HepG2 (cell line): ENCODE results near the gene MYOM1. TPM values are rescaled to one million over a fixed set of nuclear protein-coding genes. Genes with fewer than 3 reads are reported as not detected.

Experiments used
- ATAC-seq: fragments of 200-7000 bp; cut with Tn5 transposase; 3 replicates; pipeline ENCODE4 v1.9.1; 2020; ENCODE audit warnings: mild to moderate bottlenecking, moderate library complexity
- BruUV-seq: library from RNA; stranded (reverse); fragments of 400-500 nt; replicated peaks from 2 replicates; lab custom pipeline; 2021; lab: Mats Ljungman, UMichigan
- CTCF ChIA-PET: fragments of 300-600 bp; formaldehyde crosslinking; extraction: SDS; loops from one replicate; lab custom pipeline; 2021; ENCODE audit warnings: low total read pairs, inconsistent platforms, low intra/inter-chr PET ratio; lab: Yijun Ruan, JAX
- POLR2A ChIA-PET: fragments of 350-600 bp; sonication (Branson Sonifier 250); formaldehyde crosslinking; loops from one replicate; lab custom pipeline; 2020; ENCODE audit warnings: antibody characterized with exemption, inconsistent platforms; lab: Yijun Ruan, JAX
- DNase-seq: peaks from one replicate; pipeline ENCODE4 v3.0.0-alpha.2; 2015; ENCODE audit warnings: low spot score
- FAIRE-seq: peaks from 3 replicates; lab custom pipeline; 2011; peaks lifted over from hg19 to GRCh38; lab: Jason Lieb, UNC
- H2AFZ ChIP-seq: one replicate; pipeline ENCODE4 v1.6.1; 2011; ENCODE audit warnings: low read length, inconsistent platforms
- H3K27ac ChIP-seq: fragments of 300-600 bp; 3 replicates; pipeline ENCODE4 v1.8.0; 2011; ENCODE audit warnings: mixed run types, mild to moderate bottlenecking, mixed read lengths, low read length, inconsistent platforms; ENCODE audit not compliant: insufficient read depth; ENCODE audit errors: extremely low read length
- H3K27me3 ChIP-seq, 2 experiments: fragments of 200-600 bp in 1 of 2; 2 replicates in 1 of 2; 3 replicates in 1 of 2; pipeline versions ENCODE4 v1.6.0 to v1.8.0; 2011; ENCODE audit warnings: low read length in 2 of 2, mild to moderate bottlenecking in 2 of 2, moderate library complexity in 2 of 2, inconsistent platforms in 1 of 2; ENCODE audit not compliant: insufficient read depth in 2 of 2, control insufficient read depth in 1 of 2
- H3K36me3 ChIP-seq, 2 experiments: fragments of 200-600 bp in 1 of 2; replicated peaks in 1 of 2; 2 replicates in 1 of 2; 3 replicates in 1 of 2; pipeline versions ENCODE4 v1.5.1 to v1.8.0; 2011; ENCODE audit warnings: low read length in 2 of 2, inconsistent platforms in 1 of 2; ENCODE audit not compliant: insufficient read depth in 2 of 2, control insufficient read depth in 1 of 2
- H3K4me1 ChIP-seq: 2 replicates; pipeline ENCODE4 v1.5.1; 2012; ENCODE audit warnings: low read length, inconsistent platforms; ENCODE audit not compliant: insufficient read depth
- H3K4me2 ChIP-seq: 2 replicates; pipeline ENCODE4 v1.6.0; 2011; ENCODE audit warnings: low read depth, low read length, inconsistent platforms
- H3K4me3 ChIP-seq, 3 experiments: fragments of 200-600 bp in 1 of 3; sonication (generic), shearing (Covaris generic) in 1 of 3; replicated peaks in 1 of 3; 2 replicates each; pipeline ENCODE4 v1.5.1; 2011 to 2016; ENCODE audit warnings: low read length in 3 of 3, inconsistent platforms in 2 of 3, low read depth in 2 of 3, mild to moderate bottlenecking in 2 of 3, control low read depth in 1 of 3, mixed read lengths in 1 of 3; ENCODE audit not compliant: insufficient read depth in 1 of 3
- H3K79me2 ChIP-seq: one replicate; pipeline ENCODE4 v1.6.1; 2011; ENCODE audit warnings: low read length, inconsistent platforms; ENCODE audit not compliant: insufficient read depth
- H3K9ac ChIP-seq: 2 replicates; pipeline ENCODE4 v1.6.0; 2011; ENCODE audit warnings: mild to moderate bottlenecking, low read depth, low read length, inconsistent platforms; ENCODE audit not compliant: insufficient read depth
- H3K9me3 ChIP-seq: 2 replicates; pipeline ENCODE4 v1.5.1; 2012; ENCODE audit warnings: mild to moderate bottlenecking, low read length
- H4K20me1 ChIP-seq: 2 replicates; pipeline ENCODE4 v1.6.0; 2011; ENCODE audit warnings: inconsistent platforms, mild to moderate bottlenecking, low read length, moderate library complexity; ENCODE audit not compliant: insufficient read depth
- CBX1 ChIP-seq: IDR thresholded peaks from one replicate; pipeline ENCODE4 v1.6.1; 2016; ENCODE audit warnings: antibody characterized with exemption, low read depth
- DPF2 ChIP-seq: sonication (generic); formaldehyde crosslinking; IDR thresholded peaks from 2 replicates; pipeline ENCODE4 v1.4.0; 2020; ENCODE audit warnings: mild to moderate bottlenecking, low read depth, missing genetic modification reagents, borderline replicate concordance
- GFI1 ChIP-seq: sonication (generic); formaldehyde crosslinking; IDR thresholded peaks from 2 replicates; pipeline ENCODE4 v1.5.0; 2020; ENCODE audit warnings: missing genetic modification reagents, mild to moderate bottlenecking, borderline replicate concordance
- GTF2F1 ChIP-seq: fragments of 150-350 bp; IDR thresholded peaks from 2 replicates; pipeline ENCODE4 v1.6.1; 2014; ENCODE audit warnings: low read length
- KLF15 ChIP-seq: sonication (generic); formaldehyde crosslinking; IDR thresholded peaks from 2 replicates; pipeline ENCODE4 v1.8.1; 2023; ENCODE audit warnings: borderline replicate concordance, mild to moderate bottlenecking, inconsistent platforms, missing genetic modification reagents, mixed read lengths
- MED8 ChIP-seq: sonication (generic); formaldehyde crosslinking; IDR thresholded peaks from 2 replicates; pipeline ENCODE4 v1.8.1; 2023; ENCODE audit warnings: mild to moderate bottlenecking, missing genetic modification reagents; ENCODE audit not compliant: insufficient replicate concordance
- PHF21A ChIP-seq: sonication (generic); formaldehyde crosslinking; IDR thresholded peaks from 2 replicates; pipeline ENCODE4 v1.5.0; 2020; ENCODE audit warnings: mild to moderate bottlenecking, missing genetic modification reagents
- PTBP1 ChIP-seq: fragments of 200-400 bp; formaldehyde crosslinking; IDR thresholded peaks from 2 replicates; pipeline ENCODE4 v1.6.1; 2018; ENCODE audit warnings: low read length, low read depth; ENCODE audit not compliant: poor library complexity, severe bottlenecking
- SALL1 ChIP-seq: sonication (generic); formaldehyde crosslinking; IDR thresholded peaks from 2 replicates; pipeline ENCODE4 v1.8.0; 2022; ENCODE audit warnings: mild to moderate bottlenecking, missing genetic modification reagents
- SMYD3 ChIP-seq: sonication (generic); formaldehyde crosslinking; IDR thresholded peaks from 2 replicates; pipeline ENCODE4 v1.8.1; 2023; ENCODE audit warnings: mild to moderate bottlenecking, missing genetic modification reagents
- THYN1 ChIP-seq: sonication (generic); formaldehyde crosslinking; IDR thresholded peaks from 2 replicates; pipeline ENCODE4 v1.8.1; 2023; ENCODE audit warnings: low read depth, mild to moderate bottlenecking, moderate library complexity, missing genetic modification reagents, borderline replicate concordance
- ZC3H13 ChIP-seq: sonication (generic); formaldehyde crosslinking; IDR thresholded peaks from 2 replicates; pipeline ENCODE4 v1.8.1; 2023; ENCODE audit warnings: mild to moderate bottlenecking, missing genetic modification reagents, moderate library complexity
- ZKSCAN8 ChIP-seq: IDR thresholded peaks from 2 replicates; pipeline ENCODE4 v1.6.1; 2016; ENCODE audit warnings: borderline replicate concordance, missing genetic modification reagents, missing compliant biosample characterization
- ZMYM3 ChIP-seq: sonication (generic); formaldehyde crosslinking; IDR thresholded peaks from 2 replicates; pipeline ENCODE4 v1.5.1; 2020; ENCODE audit warnings: mild to moderate bottlenecking, missing genetic modification reagents
- ZNF33B ChIP-seq: sonication (generic); formaldehyde crosslinking; IDR thresholded peaks from 2 replicates; pipeline ENCODE4 v1.5.1; 2020; ENCODE audit warnings: mild to moderate bottlenecking, missing genetic modification reagents
- ZNF777 ChIP-seq: sonication (generic); formaldehyde crosslinking; IDR thresholded peaks from 2 replicates; pipeline ENCODE4 v1.4.0; 2020; ENCODE audit warnings: missing genetic modification reagents
- WGBS: methylation state at CpG from one replicate; pipeline ENCODE4 v1.1.6; 2017; ENCODE audit warnings: low lambda C conversion rate; 5-methylcytosine and 5-hydroxymethylcytosine counted together
- in situ Hi-C: cut with HindIII; loops from 2 replicates; pipeline ENCODE4 v1.10.0; 2017; ENCODE audit warnings: low pct_unique_long_range_greater_than_20kb; ENCODE audit not compliant: extremely low pct_ligation_motif_present
- intact Hi-C: fragments of 100-400 bp; cut with micrococcal nuclease; formaldehyde crosslinking; loops from one replicate; pipeline ENCODE4 v1.10.0; 2022; ENCODE audit not compliant: unreplicated experiment
- polyA plus RNA-seq, 8 experiments: library from polyadenylated mRNA; depleted of rRNA in 3 of 8; stranded (reverse) in 7 of 8; unstranded in 1 of 8; fragments of >200 nt; fragmentation: Illumina TruSeq in 4 of 8; extraction: Trizol in 4 of 8; gene quantifications; 2 replicates each; pipeline versions ENCODE4 v1.2.1 to v1.2.3, GENCODE V29; 2011 to 2016; ENCODE audit warnings: low read depth in 4 of 8, missing spikeins in 1 of 8, mixed read lengths in 1 of 8; ENCODE audit not compliant: insufficient read depth in 1 of 8
- total RNA-seq, 5 experiments: library from RNA; depleted of rRNA; stranded (reverse); fragments of >200 nt; fragmentation: Illumina TruSeq; extraction: Trizol; gene quantifications; 2 replicates each; pipeline ENCODE4 v1.2.3, GENCODE V29; 2016; ENCODE audit warnings: low read depth in 1 of 5
- TF ChIP-seq, protein P1 (sequence below): IDR thresholded peaks from 2 replicates; pipeline ENCODE4 v1.6.1; 2012; ENCODE audit warnings: low read length, improper control_type of control experiment
- TF ChIP-seq, protein P2 (sequence below): IDR thresholded peaks from 2 replicates; pipeline ENCODE4 v1.6.1; 2018; ENCODE audit warnings: missing genetic modification reagents, mild to moderate bottlenecking, missing compliant biosample characterization
- TF ChIP-seq, protein P3 (sequence below): sonication (generic); formaldehyde crosslinking; IDR thresholded peaks from 2 replicates; pipeline ENCODE4 v1.4.0; 2020; ENCODE audit warnings: mild to moderate bottlenecking, missing genetic modification reagents, borderline replicate concordance

The MYOM1 gene
- total and polyA plus RNA-seq, 2 of the 13 experiments (the other 11 are each of a cell fraction or from before 2014, with no cell fraction given), result 0.46 to 0.98 TPM

DNA sequence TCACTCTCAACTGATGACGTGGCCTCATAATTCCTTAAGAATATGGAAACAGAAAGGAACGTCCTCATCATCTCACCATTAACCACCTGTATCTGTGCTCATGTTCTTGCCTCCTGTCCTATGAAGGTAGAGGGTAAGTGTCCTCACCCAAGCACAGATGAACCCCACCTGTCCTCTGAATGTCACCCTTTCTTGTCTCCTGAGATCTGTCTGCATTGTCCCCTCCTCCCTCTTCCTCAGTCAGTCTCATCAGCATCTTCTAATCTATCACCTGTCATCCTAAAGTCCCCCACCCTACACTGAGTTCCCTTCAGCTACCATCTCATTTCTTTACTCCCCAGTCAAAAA lies 167.4 kb downstream of the MYOM1 start:
- FAIRE-seq, result no peak
- Histone ChIP-seq H3K27ac (peak overlapping the region; percentile 91), H3K36me3 (no peaks in the 10 kb centered on the region), H3K9ac (peak overlapping the region; percentile 65), H3K27me3 (no peaks in the 10 kb centered on the region), H4K20me1 (no peaks in the 10 kb centered on the region), H3K79me2 (no peaks in the 10 kb centered on the region), H3K4me2 (peak overlapping the region; percentile 75), H3K4me3 (peak overlapping the region in 1 of 3 experiments; percentile 31; a peak in 2 of 6 replicates), H3K4me1 (peaks cover 92% of the 10 kb centered on the region), H2AFZ (no peak overlapping the region), H3K9me3 (no peaks in the 10 kb centered on the region)
- in situ Hi-C loops, result loop anchor here (25.0 kb wide), 1 partner anchor 410 kb away; the partner anchor contains the start of gene TGIF1
- no peak for DNase-seq
- ChIA-PET CTCF (no interaction called here), POLR2A (interaction anchor here (0.9 kb wide), 1 partner anchor 9 kb away, joined by 3 read pairs; no protein-coding TSS in a partner anchor)
- intact Hi-C loops, result loop anchor here (1.0 kb wide), 1 partner anchor 8 kb away; no protein-coding TSS in a partner anchor
- WGBS, result 4% methylated on average over 2 of the region's 2 CpGs
- BruUV-seq, result no TSS peak
- peak; percentile 72 for ATAC-seq
- TF ChIP-seq, protein P1, sequence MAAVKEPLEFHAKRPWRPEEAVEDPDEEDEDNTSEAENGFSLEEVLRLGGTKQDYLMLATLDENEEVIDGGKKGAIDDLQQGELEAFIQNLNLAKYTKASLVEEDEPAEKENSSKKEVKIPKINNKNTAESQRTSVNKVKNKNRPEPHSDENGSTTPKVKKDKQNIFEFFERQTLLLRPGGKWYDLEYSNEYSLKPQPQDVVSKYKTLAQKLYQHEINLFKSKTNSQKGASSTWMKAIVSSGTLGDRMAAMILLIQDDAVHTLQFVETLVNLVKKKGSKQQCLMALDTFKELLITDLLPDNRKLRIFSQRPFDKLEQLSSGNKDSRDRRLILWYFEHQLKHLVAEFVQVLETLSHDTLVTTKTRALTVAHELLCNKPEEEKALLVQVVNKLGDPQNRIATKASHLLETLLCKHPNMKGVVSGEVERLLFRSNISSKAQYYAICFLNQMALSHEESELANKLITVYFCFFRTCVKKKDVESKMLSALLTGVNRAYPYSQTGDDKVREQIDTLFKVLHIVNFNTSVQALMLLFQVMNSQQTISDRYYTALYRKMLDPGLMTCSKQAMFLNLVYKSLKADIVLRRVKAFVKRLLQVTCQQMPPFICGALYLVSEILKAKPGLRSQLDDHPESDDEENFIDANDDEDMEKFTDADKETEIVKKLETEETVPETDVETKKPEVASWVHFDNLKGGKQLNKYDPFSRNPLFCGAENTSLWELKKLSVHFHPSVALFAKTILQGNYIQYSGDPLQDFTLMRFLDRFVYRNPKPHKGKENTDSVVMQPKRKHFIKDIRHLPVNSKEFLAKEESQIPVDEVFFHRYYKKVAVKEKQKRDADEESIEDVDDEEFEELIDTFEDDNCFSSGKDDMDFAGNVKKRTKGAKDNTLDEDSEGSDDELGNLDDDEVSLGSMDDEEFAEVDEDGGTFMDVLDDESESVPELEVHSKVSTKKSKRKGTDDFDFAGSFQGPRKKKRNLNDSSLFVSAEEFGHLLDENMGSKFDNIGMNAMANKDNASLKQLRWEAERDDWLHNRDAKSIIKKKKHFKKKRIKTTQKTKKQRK, result no peak
- 0 out of 2 replicates have a peak, but pooled peaks have one; percentile 1 for TF ChIP-seq GFI1
- no peak for TF ChIP-seq CBX1
- no peak for TF ChIP-seq ZKSCAN8 (CRISPR knock-in tag)
- TF ChIP-seq SALL1 (CRISPR knock-in tag), result no peak
- no peak for TF ChIP-seq ZNF777 (CRISPR knock-in tag)
- TF ChIP-seq ZMYM3 (CRISPR knock-in tag), result no peak
- no peak for TF ChIP-seq GTF2F1
- no peak; the same call in 1 of the 2 replicates for TF ChIP-seq DPF2 (CRISPR knock-in tag)
- no peak for TF ChIP-seq KLF15 (CRISPR knock-in tag)
- no peak for TF ChIP-seq SMYD3 (CRISPR knock-in tag)
- 0 out of 2 replicates have a peak, but pooled peaks have one; percentile 12 for TF ChIP-seq ZC3H13 (CRISPR knock-in tag)
- TF ChIP-seq MED8 (CRISPR knock-in tag), result no peak
- TF ChIP-seq, protein P2, sequence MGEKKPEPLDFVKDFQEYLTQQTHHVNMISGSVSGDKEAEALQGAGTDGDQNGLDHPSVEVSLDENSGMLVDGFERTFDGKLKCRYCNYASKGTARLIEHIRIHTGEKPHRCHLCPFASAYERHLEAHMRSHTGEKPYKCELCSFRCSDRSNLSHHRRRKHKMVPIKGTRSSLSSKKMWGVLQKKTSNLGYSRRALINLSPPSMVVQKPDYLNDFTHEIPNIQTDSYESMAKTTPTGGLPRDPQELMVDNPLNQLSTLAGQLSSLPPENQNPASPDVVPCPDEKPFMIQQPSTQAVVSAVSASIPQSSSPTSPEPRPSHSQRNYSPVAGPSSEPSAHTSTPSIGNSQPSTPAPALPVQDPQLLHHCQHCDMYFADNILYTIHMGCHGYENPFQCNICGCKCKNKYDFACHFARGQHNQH, result no peak
- TF ChIP-seq PTBP1, result no peak
- TF ChIP-seq THYN1 (CRISPR knock-in tag), result no peak
- no peak for TF ChIP-seq ZNF33B (CRISPR knock-in tag)
- TF ChIP-seq, protein P3, sequence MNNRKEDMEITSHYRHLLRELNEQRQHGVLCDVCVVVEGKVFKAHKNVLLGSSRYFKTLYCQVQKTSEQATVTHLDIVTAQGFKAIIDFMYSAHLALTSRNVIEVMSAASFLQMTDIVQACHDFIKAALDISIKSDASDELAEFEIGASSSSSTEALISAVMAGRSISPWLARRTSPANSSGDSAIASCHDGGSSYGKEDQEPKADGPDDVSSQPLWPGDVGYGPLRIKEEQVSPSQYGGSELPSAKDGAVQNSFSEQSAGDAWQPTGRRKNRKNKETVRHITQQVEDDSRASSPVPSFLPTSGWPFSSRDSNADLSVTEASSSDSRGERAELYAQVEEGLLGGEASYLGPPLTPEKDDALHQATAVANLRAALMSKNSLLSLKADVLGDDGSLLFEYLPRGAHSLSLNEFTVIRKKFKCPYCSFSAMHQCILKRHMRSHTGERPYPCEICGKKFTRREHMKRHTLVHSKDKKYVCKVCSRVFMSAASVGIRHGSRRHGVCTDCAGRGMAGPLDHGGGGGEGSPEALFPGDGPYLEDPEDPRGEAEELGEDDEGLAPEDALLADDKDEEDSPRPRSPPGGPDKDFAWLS (CRISPR knock-in tag), result no peak
- TF ChIP-seq PHF21A, result no peak
